Mesendoderm (in vitro differentiated cells): ENCODE data around the gene POLQ.
A peak's percentile ranks its signal among the peaks of the same experiment; 100 is the strongest.

ENCODE experiments used
- DNase-seq: peaks from one replicate; pipeline ENCODE4 v3.0.0; 2013
- H2AK5ac ChIP-seq: 2 replicates; pipeline ENCODE4 v1.6.1; 2013; ENCODE audit warnings: low read length, inconsistent platforms
- H2BK120ac ChIP-seq: 2 replicates; pipeline ENCODE4 v1.6.1; 2013; ENCODE audit warnings: low read depth, mild to moderate bottlenecking, low read length, moderate library complexity, mixed read lengths
- H2BK15ac ChIP-seq: replicated peaks from 2 replicates; pipeline ENCODE4 v1.6.1; 2013; ENCODE audit warnings: low read depth, mild to moderate bottlenecking, moderate library complexity
- H2BK5ac ChIP-seq: 2 replicates; pipeline ENCODE4 v1.6.1; 2013; ENCODE audit warnings: low read length, inconsistent platforms
- H3K18ac ChIP-seq: 2 replicates; pipeline ENCODE4 v1.6.1; 2013; ENCODE audit warnings: mild to moderate bottlenecking, low read length, mixed read lengths
- H3K23ac ChIP-seq: one replicate; pipeline ENCODE4 v1.6.1; 2013; ENCODE audit warnings: low read length
- H3K27ac ChIP-seq: 2 replicates; pipeline ENCODE4 v1.5.1; 2013; ENCODE audit warnings: low read depth, mild to moderate bottlenecking, inconsistent platforms, low read length, moderate library complexity
- H3K27me3 ChIP-seq: 2 replicates; pipeline ENCODE4 v1.6.1; 2013; ENCODE audit warnings: low read length, control low read depth, mild to moderate bottlenecking, inconsistent platforms; ENCODE audit not compliant: insufficient read depth, poor library complexity
- H3K36me3 ChIP-seq: 2 replicates; pipeline ENCODE4 v1.6.1; 2013; ENCODE audit warnings: low read length, inconsistent platforms; ENCODE audit not compliant: control insufficient read depth, insufficient read depth
- H3K4ac ChIP-seq: one replicate; pipeline ENCODE4 v1.6.1; 2013; ENCODE audit warnings: low read depth, mild to moderate bottlenecking, low read length, moderate library complexity
- H3K4me1 ChIP-seq: 2 replicates; pipeline ENCODE4 v1.6.1; 2013; ENCODE audit warnings: low read depth, low read length, inconsistent platforms; ENCODE audit not compliant: control insufficient read depth
- H3K4me2 ChIP-seq: 2 replicates; pipeline ENCODE4 v1.6.1; 2013; ENCODE audit warnings: low read length
- H3K4me3 ChIP-seq: 2 replicates; pipeline ENCODE4 v1.5.1; 2013; ENCODE audit warnings: mild to moderate bottlenecking, low read length
- H3K56ac ChIP-seq: one replicate; pipeline ENCODE4 v1.6.1; 2013; ENCODE audit warnings: low read length
- H3K79me1 ChIP-seq: 2 replicates; pipeline ENCODE4 v1.6.1; 2013; ENCODE audit warnings: low read length, inconsistent platforms
- H3K79me2 ChIP-seq: 2 replicates; pipeline ENCODE4 v1.6.1; 2013; ENCODE audit warnings: mild to moderate bottlenecking, low read length; ENCODE audit not compliant: control insufficient read depth, insufficient read depth
- H3K9ac ChIP-seq: 2 replicates; pipeline ENCODE4 v1.6.1; 2013; ENCODE audit warnings: low read length, inconsistent platforms
- H4K5ac ChIP-seq: one replicate; pipeline ENCODE4 v1.6.1; 2013; ENCODE audit warnings: low read length
- H4K8ac ChIP-seq: one replicate; pipeline ENCODE4 v1.6.1; 2013; ENCODE audit warnings: low read depth, mild to moderate bottlenecking, control low read depth, low read length, moderate library complexity
- WGBS: extraction: QIAGEN DNeasy Blood & Tissue Kit; methylation state at CpG from one replicate; pipeline ENCODE4 v1.1.7; 2013; ENCODE audit warnings: low lambda C conversion rate, missing lambda C conversion rate; ENCODE audit not compliant: insufficient coverage; ENCODE audit errors: extremely low coverage; 5-methylcytosine and 5-hydroxymethylcytosine counted together

POLQ gene

GRCh38 chr3:121505256-121505655 is 40.5 kb downstream of the POLQ start:
- H2BK15ac ChIP-seq: no peak overlapping the region
- no peak overlapping the region for H4K8ac ChIP-seq
- no peak overlapping the region for H3K18ac ChIP-seq
- no peak overlapping the region for H4K5ac ChIP-seq
- H3K4ac ChIP-seq: no peak overlapping the region
- no peak overlapping the region for H2BK5ac ChIP-seq
- no peak overlapping the region for H3K4me3 ChIP-seq
- no peak for DNase-seq
- H3K36me3 ChIP-seq: no peaks in the 10 kb centered on the region
- no peak overlapping the region for H3K27ac ChIP-seq
- H3K79me1 ChIP-seq: no peaks in the 10 kb centered on the region
- no peak overlapping the region for H2BK120ac ChIP-seq
- no peak overlapping the region for H3K23ac ChIP-seq
- H3K56ac ChIP-seq: no peak overlapping the region
- no peaks in the 10 kb centered on the region for H3K27me3 ChIP-seq
- no peak overlapping the region for H3K4me2 ChIP-seq
- H3K79me2 ChIP-seq: no peaks in the 10 kb centered on the region
- no peak overlapping the region for H2AK5ac ChIP-seq
- no peak overlapping the region for H3K9ac ChIP-seq
- no peaks in the 10 kb centered on the region for H3K4me1 ChIP-seq

- H3K4me3 ChIP-seq: no peak overlapping the region
- no peaks in the 10 kb centered on the region for H3K27me3 ChIP-seq
- H2AK5ac ChIP-seq: no peak overlapping the region
- no peak overlapping the region for H3K18ac ChIP-seq
- no peak overlapping the region for H3K23ac ChIP-seq
- no peak overlapping the region for H3K9ac ChIP-seq
- no peak overlapping the region for H4K8ac ChIP-seq
- H3K79me2 ChIP-seq: no peaks in the 10 kb centered on the region
- H2BK120ac ChIP-seq: no peak overlapping the region
- no peak overlapping the region for H4K5ac ChIP-seq
- no peak overlapping the region for H3K27ac ChIP-seq
- DNase-seq: no peak
- no peak overlapping the region for H3K56ac ChIP-seq
- no peak overlapping the region for H2BK15ac ChIP-seq
- no peaks in the 10 kb centered on the region for H3K4me1 ChIP-seq
- no peak overlapping the region for H3K4me2 ChIP-seq
- H3K36me3 ChIP-seq: no peaks in the 10 kb centered on the region
- no CpG with 5 or more reads among the region's 2 CpGs for WGBS
- H3K79me1 ChIP-seq: no peaks in the 10 kb centered on the region
- no peak overlapping the region for H2BK5ac ChIP-seq
- H3K4ac ChIP-seq: no peak overlapping the region
These were observed 41.2 kb downstream of the POLQ start for GRCh38 chr3:121504618-121505017.

- H3K4me3 ChIP-seq: no peak overlapping the region
- no peak overlapping the region for H2AK5ac ChIP-seq
- no peak overlapping the region for H3K9ac ChIP-seq
- WGBS: no CpG with 5 or more reads among the region's 4 CpGs
- H3K79me2 ChIP-seq: no peaks in the 10 kb centered on the region
- peaks cover 2% of the 10 kb centered on the region for H3K36me3 ChIP-seq
- H3K56ac ChIP-seq: no peak overlapping the region
- no peak overlapping the region for H3K4ac ChIP-seq
- H2BK15ac ChIP-seq: no peak overlapping the region
- H3K23ac ChIP-seq: no peak overlapping the region
- no peak overlapping the region for H3K4me2 ChIP-seq
- no peak overlapping the region for H2BK120ac ChIP-seq
- no peak overlapping the region for H3K27ac ChIP-seq
- H2BK5ac ChIP-seq: no peak overlapping the region
- no peak overlapping the region for H4K5ac ChIP-seq
- H3K27me3 ChIP-seq: no peaks in the 10 kb centered on the region
- H4K8ac ChIP-seq: no peak overlapping the region
- no peak overlapping the region for H3K18ac ChIP-seq
- H3K4me1 ChIP-seq: no peaks in the 10 kb centered on the region
- H3K79me1 ChIP-seq: no peaks in the 10 kb centered on the region
- DNase-seq: no peak
These were observed 49.0 kb downstream of the POLQ start for GRCh38 chr3:121496786-121497185.

GRCh38 chr3:121493431-121493830 is 52.4 kb downstream of the POLQ start:
- Histone ChIP-seq H4K8ac (no peak overlapping the region), H2BK15ac (no peak overlapping the region), H4K5ac (no peak overlapping the region), H3K18ac (no peak overlapping the region), H3K4me2 (no peak overlapping the region), H3K56ac (no peak overlapping the region), H3K79me1 (no peaks in the 10 kb centered on the region), H3K23ac (no peak overlapping the region), H2BK5ac (no peak overlapping the region), H3K27ac (no peak overlapping the region), H2BK120ac (no peak overlapping the region), H3K4me3 (no peak overlapping the region), H3K4ac (no peak overlapping the region), H3K36me3 (peaks cover 2% of the 10 kb centered on the region), H3K27me3 (no peaks in the 10 kb centered on the region), H3K79me2 (no peaks in the 10 kb centered on the region), H3K4me1 (no peaks in the 10 kb centered on the region), H3K9ac (no peak overlapping the region), H2AK5ac (no peak overlapping the region)
- WGBS: no CpG with 5 or more reads among the region's 5 CpGs
- no peak for DNase-seq

- Histone ChIP-seq H3K79me1 (no peaks in the 10 kb centered on the region), H2AK5ac (no peak overlapping the region), H3K4me3 (no peak overlapping the region), H2BK5ac (no peak overlapping the region), H4K5ac (no peak overlapping the region), H3K27me3 (no peaks in the 10 kb centered on the region), H3K27ac (no peak overlapping the region), H4K8ac (no peak overlapping the region), H3K36me3 (no peaks in the 10 kb centered on the region), H3K4ac (no peak overlapping the region), H3K4me1 (no peaks in the 10 kb centered on the region), H3K9ac (no peak overlapping the region), H3K56ac (no peak overlapping the region), H3K23ac (no peak overlapping the region), H2BK15ac (no peak overlapping the region), H2BK120ac (no peak overlapping the region), H3K18ac (no peak overlapping the region), H3K4me2 (no peak overlapping the region), H3K79me2 (no peaks in the 10 kb centered on the region)
- WGBS: no CpG with 5 or more reads among the region's 7 CpGs
- DNase-seq: peak; percentile 3
These were observed 54.0 kb downstream of the POLQ start for GRCh38 chr3:121491683-121492320.

GRCh38 chr3:121490161-121490560 is 55.6 kb downstream of the POLQ start:
- no peak for DNase-seq
- H3K18ac ChIP-seq: no peak overlapping the region
- H3K56ac ChIP-seq: no peak overlapping the region
- H4K5ac ChIP-seq: no peak overlapping the region
- H3K4me1 ChIP-seq: no peaks in the 10 kb centered on the region
- no peak overlapping the region for H2BK15ac ChIP-seq
- no peaks in the 10 kb centered on the region for H3K27me3 ChIP-seq
- WGBS: no CpG with 5 or more reads among the region's 6 CpGs
- no peak overlapping the region for H3K27ac ChIP-seq
- no peaks in the 10 kb centered on the region for H3K79me2 ChIP-seq
- H2BK5ac ChIP-seq: no peak overlapping the region
- H3K4me2 ChIP-seq: no peak overlapping the region
- H3K23ac ChIP-seq: no peak overlapping the region
- no peak overlapping the region for H3K9ac ChIP-seq
- H3K4me3 ChIP-seq: no peak overlapping the region
- no peaks in the 10 kb centered on the region for H3K79me1 ChIP-seq
- H3K4ac ChIP-seq: no peak overlapping the region
- H2AK5ac ChIP-seq: no peak overlapping the region
- no peaks in the 10 kb centered on the region for H3K36me3 ChIP-seq
- no peak overlapping the region for H2BK120ac ChIP-seq
- H4K8ac ChIP-seq: no peak overlapping the region
